Panc1 (cell line): Measurements from ENCODE around the gene SND1.

Experiments used
- CTCF ChIP-seq: fragments of 450-650 bp; IDR thresholded peaks from 2 replicates; pipeline ENCODE4 v1.5.1; 2017; ENCODE audit warnings: mild to moderate bottlenecking
- POLR2AphosphoS5 ChIP-seq: IDR thresholded peaks from 2 replicates; pipeline ENCODE4 v1.6.1; 2012; ENCODE audit warnings: mild to moderate bottlenecking, low read depth, low read length, moderate library complexity
- REST ChIP-seq, 2 experiments: IDR thresholded peaks; 2 replicates each; pipeline ENCODE4 v1.6.1; 2011 to 2012; ENCODE audit warnings: low read depth in 2 of 2, control low read depth in 1 of 2, low read length in 1 of 2, mild to moderate bottlenecking in 1 of 2, moderate library complexity in 1 of 2; ENCODE audit not compliant: insufficient read depth in 1 of 2
- TCF7L2 ChIP-seq: IDR thresholded peaks from 2 replicates; pipeline ENCODE4 v1.6.1; 2011; ENCODE audit warnings: mild to moderate bottlenecking, low read depth, low read length, inconsistent platforms

DNA sequence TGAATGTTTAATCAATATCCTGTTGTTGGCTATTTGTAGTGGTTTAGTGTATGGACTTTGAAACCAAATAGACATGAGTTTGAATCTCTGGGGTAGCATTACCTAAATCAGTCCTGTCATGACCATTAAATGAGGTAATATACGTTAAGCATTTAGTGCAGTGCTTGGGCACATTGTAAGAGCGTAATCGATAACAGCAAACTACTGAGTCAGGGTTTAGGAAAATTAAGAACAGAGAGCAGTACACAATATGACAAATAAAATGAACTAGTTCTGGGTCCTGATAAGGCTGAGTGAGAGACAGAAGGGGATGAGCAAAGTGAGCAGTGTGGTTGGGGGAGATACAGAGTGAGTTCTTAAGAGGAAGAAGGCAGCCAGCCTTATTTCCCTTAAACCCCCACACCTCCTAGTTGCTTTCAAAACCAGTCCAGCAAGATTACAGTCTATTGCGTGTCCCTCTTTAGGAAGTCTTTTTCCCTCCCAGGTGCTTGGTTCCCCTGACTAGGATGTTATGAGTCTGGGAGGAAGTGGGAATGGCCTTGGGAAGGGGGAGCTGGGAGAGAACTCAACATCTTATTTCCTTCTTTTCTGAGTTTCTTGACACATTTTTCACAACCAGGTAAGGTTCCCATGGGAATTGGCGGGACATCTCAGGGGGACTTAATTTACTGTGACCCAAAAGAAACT is 171.0 kb downstream of the SND1 start:
- TF ChIP-seq CTCF = no peak
- TF ChIP-seq POLR2AphosphoS5 = no peak
- TF ChIP-seq REST (IDR thresholded peaks at IDR 0.05; ENCODE audit: insufficient read depth in 1 of 2, low read depth in 2 of 2, low read length in 1 of 2) = no peak
- no peak for TF ChIP-seq TCF7L2
